ENCODE results near the gene MUS81.

MUS81 gene

GRCh38 chr11:65859095-65859811 is 980 bp upstream of the MUS81 start:
- DNase-seq (ENCODE audit: low spot score) = peak; percentile 96
- no peak for TF ChIP-seq CTCF (IDR thresholded peaks at IDR 0.05; ENCODE audit: extremely low read depth, missing control alignments)

- TF ChIP-seq CTCF (IDR thresholded peaks at IDR 0.05; ENCODE audit: extremely low read depth, missing control alignments) = no peak
- no peak for DNase-seq (ENCODE audit: low spot score)
Observed at GRCh38 chr11:65859812-65860277, 388 bp upstream of the MUS81 start.

- DNase-seq (ENCODE audit: low spot score) = no peak
- TF ChIP-seq CTCF (IDR thresholded peaks at IDR 0.05; ENCODE audit: extremely low read depth, missing control alignments) = no peak
Observed at GRCh38 chr11:65861165-65861505, 902 bp downstream of the MUS81 start.

- no peak for DNase-seq (ENCODE audit: low spot score)
- TF ChIP-seq CTCF (IDR thresholded peaks at IDR 0.05; ENCODE audit: extremely low read depth, missing control alignments) = no peak
Observed at GRCh38 chr11:65861533-65862183, 1.4 kb downstream of the MUS81 start.

GRCh38 chr11:65862191-65862735 is 2.0 kb downstream of the MUS81 start:
- TF ChIP-seq CTCF (IDR thresholded peaks at IDR 0.05; ENCODE audit: extremely low read depth, missing control alignments) = no peak
- no peak for DNase-seq (ENCODE audit: low spot score)

GRCh38 chr11:65862941-65863888 is 3.0 kb downstream of the MUS81 start:
- DNase-seq (ENCODE audit: low spot score) = no peak
- no peak for TF ChIP-seq CTCF (IDR thresholded peaks at IDR 0.05; ENCODE audit: extremely low read depth, missing control alignments)

All from GM20000 (cell line).